Sigmoid colon (tissue), 4 donors: ENCODE measurements around the gene MEX3C.

Experiments used
- EP300 ChIP-seq, 4 donors: sonication (generic); formaldehyde crosslinking; IDR thresholded peaks; one replicate each; pipeline ENCODE4 v1.6.1; 2017; ENCODE audit warnings: antibody characterized with exemption in 4 of 4
- POLR2A ChIP-seq, 2 donors: fragments of 450-650 bp; IDR thresholded peaks; one replicate each; pipeline ENCODE4 v1.6.1; 2016; ENCODE audit warnings: antibody characterized with exemption in 2 of 2, mild to moderate bottlenecking in 2 of 2, moderate library complexity in 2 of 2
- POLR2AphosphoS5 ChIP-seq, 4 donors: sonication (generic); formaldehyde crosslinking; IDR thresholded peaks; one replicate each; pipeline ENCODE4 v1.6.1; 2017; ENCODE audit warnings: antibody characterized with exemption in 4 of 4
- TF ChIP-seq, protein P1 (sequence below), 4 experiments: fragments of 450-650 bp in 3 of 4; fragments of 200-600 bp in 1 of 4; IDR thresholded peaks; one replicate each; pipeline ENCODE4 v1.5.1; 2016 to 2019; ENCODE audit warnings: antibody characterized with exemption in 4 of 4, mild to moderate bottlenecking in 3 of 4, moderate library complexity in 2 of 4

DNA sequence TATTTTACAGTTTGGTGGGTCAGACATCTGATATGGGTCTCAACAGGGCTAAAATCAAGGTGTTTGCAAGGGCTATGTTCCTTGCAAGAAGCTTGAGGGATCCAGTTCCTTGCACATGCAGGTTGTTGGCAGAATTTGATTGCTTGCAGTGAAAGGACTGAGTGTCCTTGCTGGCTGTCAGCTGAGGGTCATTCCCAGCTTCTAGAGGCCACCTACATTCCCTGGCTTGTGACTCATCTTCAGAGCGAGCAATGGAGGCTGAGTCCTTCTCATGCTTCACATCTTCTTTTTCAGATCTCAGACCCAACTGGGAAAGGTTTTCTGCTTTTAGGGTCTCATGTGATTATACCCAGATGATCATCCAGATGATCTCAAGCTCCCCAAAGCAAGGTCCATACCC lies 12.4 kb downstream of the MEX3C start:
- TF ChIP-seq, protein P1, sequence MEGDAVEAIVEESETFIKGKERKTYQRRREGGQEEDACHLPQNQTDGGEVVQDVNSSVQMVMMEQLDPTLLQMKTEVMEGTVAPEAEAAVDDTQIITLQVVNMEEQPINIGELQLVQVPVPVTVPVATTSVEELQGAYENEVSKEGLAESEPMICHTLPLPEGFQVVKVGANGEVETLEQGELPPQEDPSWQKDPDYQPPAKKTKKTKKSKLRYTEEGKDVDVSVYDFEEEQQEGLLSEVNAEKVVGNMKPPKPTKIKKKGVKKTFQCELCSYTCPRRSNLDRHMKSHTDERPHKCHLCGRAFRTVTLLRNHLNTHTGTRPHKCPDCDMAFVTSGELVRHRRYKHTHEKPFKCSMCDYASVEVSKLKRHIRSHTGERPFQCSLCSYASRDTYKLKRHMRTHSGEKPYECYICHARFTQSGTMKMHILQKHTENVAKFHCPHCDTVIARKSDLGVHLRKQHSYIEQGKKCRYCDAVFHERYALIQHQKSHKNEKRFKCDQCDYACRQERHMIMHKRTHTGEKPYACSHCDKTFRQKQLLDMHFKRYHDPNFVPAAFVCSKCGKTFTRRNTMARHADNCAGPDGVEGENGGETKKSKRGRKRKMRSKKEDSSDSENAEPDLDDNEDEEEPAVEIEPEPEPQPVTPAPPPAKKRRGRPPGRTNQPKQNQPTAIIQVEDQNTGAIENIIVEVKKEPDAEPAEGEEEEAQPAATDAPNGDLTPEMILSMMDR (IDR thresholded peaks at IDR 0.05), result no peak
- TF ChIP-seq POLR2AphosphoS5 (IDR thresholded peaks at IDR 0.05), result no peak
- TF ChIP-seq POLR2A (IDR thresholded peaks at IDR 0.05), result no peak
- no peak for TF ChIP-seq EP300 (IDR thresholded peaks at IDR 0.05)
